Ramos (cell line): ENCODE results near the gene CHI3L1.

Experiments used
- in situ Hi-C: fragments of 300-500 bp; cut with MboI; formaldehyde crosslinking; loops from one replicate; pipeline ENCODE4 v1.14.3; 2022; ENCODE audit warnings: low sequenced_read_pairs; ENCODE audit not compliant: unreplicated experiment

The CHI3L1 gene

GRCh38 chr1:203156280-203156679, 30.2 kb downstream of the CHI3L1 start:
- in situ Hi-C loops, result no loop called here

GRCh38 chr1:203153989-203154821, 32.3 kb downstream of the CHI3L1 start:
- in situ Hi-C loops, result no loop called here

GRCh38 chr1:203153051-203153988, 33.2 kb downstream of the CHI3L1 start:
- in situ Hi-C loops, result no loop called here

GRCh38 chr1:203152158-203153034, 34.1 kb downstream of the CHI3L1 start:
- in situ Hi-C loops, result no loop called here

GRCh38 chr1:203151362-203152157, 34.9 kb downstream of the CHI3L1 start:
- in situ Hi-C loops, result no loop called here

GRCh38 chr1:203150511-203151297, 35.8 kb downstream of the CHI3L1 start:
- in situ Hi-C loops, result no loop called here

GRCh38 chr1:203149188-203149840, 37.2 kb downstream of the CHI3L1 start:
- in situ Hi-C loops, result no loop called here

GRCh38 chr1:203148579-203148978, 37.9 kb downstream of the CHI3L1 start:
- in situ Hi-C loops, result no loop called here

- in situ Hi-C loops, result no loop called here
Observed at GRCh38 chr1:203148127-203148526, 38.4 kb downstream of the CHI3L1 start.

- in situ Hi-C loops, result no loop called here
Observed at GRCh38 chr1:203147376-203147775, 39.1 kb downstream of the CHI3L1 start.

- in situ Hi-C loops, result no loop called here
Observed at GRCh38 chr1:203146537-203146936, 40.0 kb downstream of the CHI3L1 start.

- in situ Hi-C loops, result no loop called here
Observed at GRCh38 chr1:203146042-203146369, 40.5 kb downstream of the CHI3L1 start.

GRCh38 chr1:203145321-203146041, 41.0 kb downstream of the CHI3L1 start:
- in situ Hi-C loops, result no loop called here

GRCh38 chr1:203144661-203145060, 41.8 kb downstream of the CHI3L1 start:
- in situ Hi-C loops, result no loop called here

GRCh38 chr1:203143641-203144040, 42.9 kb downstream of the CHI3L1 start:
- in situ Hi-C loops, result no loop called here

GRCh38 chr1:203142684-203143408, 43.7 kb downstream of the CHI3L1 start:
- in situ Hi-C loops, result no loop called here

- in situ Hi-C loops, result no loop called here
Observed at GRCh38 chr1:203142124-203142523, 44.4 kb downstream of the CHI3L1 start.
